ENCODE measurements around the gene NFKBIZ. TPM values are rescaled to one million over a fixed set of nuclear protein-coding genes. Genes with fewer than 3 reads are reported as not detected.

NFKBIZ gene
- total RNA-seq, 1 donor from 2014 or later, result 14.7 TPM

DNA sequence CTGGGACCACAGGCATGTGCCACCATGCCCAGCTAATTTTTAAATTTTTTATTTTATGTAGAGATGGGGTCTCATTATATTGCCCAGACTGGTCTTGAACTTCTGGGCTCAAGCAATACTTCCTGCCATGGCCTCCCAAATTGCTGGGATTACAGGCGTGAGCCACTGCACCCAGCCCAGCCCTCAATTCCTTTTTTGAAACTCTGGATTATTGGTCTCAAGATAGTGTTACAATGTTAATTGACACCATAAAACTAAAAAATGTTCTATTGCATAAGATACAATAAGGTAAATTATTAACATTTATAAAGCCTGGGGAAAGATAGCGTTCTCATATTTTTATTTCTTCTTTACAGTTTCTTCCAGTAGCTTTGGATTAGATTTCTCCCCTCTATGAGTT is 3.9 kb upstream of the NFKBIZ start:
- Histone ChIP-seq H3K9me3 (ENCODE audit: low read depth) (no peaks in the 10 kb centered on the region), H3F3A (ENCODE audit: low read depth) (peaks cover 12% of the 10 kb centered on the region), H3K27me3 (no peaks in the 10 kb centered on the region), H3K36me3 (no peaks in the 10 kb centered on the region), H3K4me2 (no peak overlapping the region), H3K79me2 (ENCODE audit: low read depth) (peaks cover 9% of the 10 kb centered on the region), H3K9ac (no peak overlapping the region), H2AFZ (replicated peaks) (no peak overlapping the region), H3K4me1 (peaks cover 17% of the 10 kb centered on the region), H3K4me3 (no peak overlapping the region), H3K27ac (no peak overlapping the region), H4K20me1 (ENCODE audit: low read depth) (peaks cover 5% of the 10 kb centered on the region)
- Mint-ChIP-seq H3K27ac (no peak overlapping the region), H3K27me3 (ENCODE audit: insufficient read depth, low read depth) (peaks cover 5% of the 10 kb centered on the region), H3K9me3 (peaks cover 3% of the 10 kb centered on the region), H3K4me3 (no peak overlapping the region), H3K4me1 (peaks cover 9% of the 10 kb centered on the region), H3K36me3 (peaks cover 2% of the 10 kb centered on the region)
- DNase-seq (ENCODE audit: low spot score), result no peak
- TF ChIP-seq EZH2 (IDR thresholded peaks at IDR 0.05), result no peak
- TF ChIP-seq, protein P1, sequence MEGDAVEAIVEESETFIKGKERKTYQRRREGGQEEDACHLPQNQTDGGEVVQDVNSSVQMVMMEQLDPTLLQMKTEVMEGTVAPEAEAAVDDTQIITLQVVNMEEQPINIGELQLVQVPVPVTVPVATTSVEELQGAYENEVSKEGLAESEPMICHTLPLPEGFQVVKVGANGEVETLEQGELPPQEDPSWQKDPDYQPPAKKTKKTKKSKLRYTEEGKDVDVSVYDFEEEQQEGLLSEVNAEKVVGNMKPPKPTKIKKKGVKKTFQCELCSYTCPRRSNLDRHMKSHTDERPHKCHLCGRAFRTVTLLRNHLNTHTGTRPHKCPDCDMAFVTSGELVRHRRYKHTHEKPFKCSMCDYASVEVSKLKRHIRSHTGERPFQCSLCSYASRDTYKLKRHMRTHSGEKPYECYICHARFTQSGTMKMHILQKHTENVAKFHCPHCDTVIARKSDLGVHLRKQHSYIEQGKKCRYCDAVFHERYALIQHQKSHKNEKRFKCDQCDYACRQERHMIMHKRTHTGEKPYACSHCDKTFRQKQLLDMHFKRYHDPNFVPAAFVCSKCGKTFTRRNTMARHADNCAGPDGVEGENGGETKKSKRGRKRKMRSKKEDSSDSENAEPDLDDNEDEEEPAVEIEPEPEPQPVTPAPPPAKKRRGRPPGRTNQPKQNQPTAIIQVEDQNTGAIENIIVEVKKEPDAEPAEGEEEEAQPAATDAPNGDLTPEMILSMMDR (IDR thresholded peaks at IDR 0.05), result no peak
- no peak for TF ChIP-seq EZH2phosphoT487 (IDR thresholded peaks at IDR 0.05)

DNA sequence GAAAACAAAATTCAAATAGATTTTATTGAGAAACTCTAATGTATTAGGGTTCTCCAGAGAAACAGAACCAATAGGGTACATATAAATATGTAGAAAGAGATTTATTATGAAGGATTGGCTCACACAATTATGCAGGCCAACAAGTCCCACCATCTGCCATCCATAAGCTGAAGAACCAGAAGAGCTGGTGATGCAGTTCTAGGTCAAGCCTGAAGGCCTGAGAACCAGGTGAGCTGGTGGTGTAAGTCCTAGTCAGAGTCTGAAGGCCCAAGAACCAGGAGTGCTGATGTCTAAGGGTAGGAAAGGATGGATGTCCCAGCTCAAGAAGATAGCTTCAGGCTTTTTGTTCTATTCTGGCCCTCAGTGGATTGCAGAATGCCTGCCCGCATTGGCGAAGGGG is 2.6 kb upstream of the NFKBIZ start:
- Histone ChIP-seq H4K20me1 (ENCODE audit: low read depth) (peaks cover 18% of the 10 kb centered on the region), H3K27ac (no peak overlapping the region), H3K4me3 (no peak overlapping the region), H3K9ac (no peak overlapping the region), H2AFZ (replicated peaks) (no peak overlapping the region), H3K36me3 (no peaks in the 10 kb centered on the region), H3K9me3 (ENCODE audit: low read depth) (no peaks in the 10 kb centered on the region), H3K4me1 (peaks cover 25% of the 10 kb centered on the region), H3K27me3 (no peaks in the 10 kb centered on the region), H3K79me2 (ENCODE audit: low read depth) (peaks cover 22% of the 10 kb centered on the region), H3K4me2 (no peak overlapping the region), H3F3A (ENCODE audit: low read depth) (peaks cover 12% of the 10 kb centered on the region)
- TF ChIP-seq, protein P1 (IDR thresholded peaks at IDR 0.05), result no peak
- TF ChIP-seq EZH2 (IDR thresholded peaks at IDR 0.05) (no peak), EZH2phosphoT487 (IDR thresholded peaks at IDR 0.05) (no peak)
- Mint-ChIP-seq H3K27me3 (ENCODE audit: insufficient read depth, low read depth) (peaks cover 5% of the 10 kb centered on the region), H3K36me3 (peaks cover 2% of the 10 kb centered on the region), H3K4me1 (peaks cover 16% of the 10 kb centered on the region), H3K27ac (no peak overlapping the region), H3K4me3 (no peak overlapping the region), H3K9me3 (peaks cover 3% of the 10 kb centered on the region)
- DNase-seq (ENCODE audit: low spot score), result no peak

DNA sequence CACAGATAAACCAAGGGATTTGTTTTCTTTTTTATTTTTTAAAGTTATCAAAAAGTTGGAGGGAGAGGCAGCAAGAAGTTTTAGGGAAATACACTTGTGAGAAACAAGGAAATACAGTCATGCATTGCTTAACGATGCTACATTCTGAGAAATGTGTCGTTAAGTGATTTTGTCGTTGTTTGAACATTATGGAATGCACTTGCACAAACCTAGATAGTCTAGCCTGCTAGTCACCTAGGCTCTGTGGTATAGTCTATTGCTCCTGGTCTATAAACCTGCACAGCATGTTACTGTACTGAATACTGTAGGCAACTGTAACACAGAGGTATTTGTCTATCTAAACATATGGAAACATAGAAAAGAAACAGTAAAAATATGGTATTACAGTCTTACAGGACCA is 2.0 kb upstream of the NFKBIZ start:
- H3K79me2 ChIP-seq (ENCODE audit: low read depth), result peaks cover 28% of the 10 kb centered on the region
- no peak overlapping the region for H3K4me3 Mint-ChIP-seq
- H3K9ac ChIP-seq, result no peak overlapping the region
- no peak overlapping the region for H3K4me3 ChIP-seq
- no peak overlapping the region for H3K27ac Mint-ChIP-seq
- peaks cover 6% of the 10 kb centered on the region for H3K36me3 Mint-ChIP-seq
- H3F3A ChIP-seq (ENCODE audit: low read depth), result peaks cover 10% of the 10 kb centered on the region
- H3K27ac ChIP-seq, result no peak overlapping the region
- H3K9me3 Mint-ChIP-seq, result peaks cover 3% of the 10 kb centered on the region
- peaks cover 12% of the 10 kb centered on the region for H3K4me1 Mint-ChIP-seq
- no peaks in the 10 kb centered on the region for H3K9me3 ChIP-seq (ENCODE audit: low read depth)
- H2AFZ ChIP-seq (replicated peaks), result no peak overlapping the region
- H3K27me3 Mint-ChIP-seq (ENCODE audit: insufficient read depth, low read depth), result peaks cover 5% of the 10 kb centered on the region
- peaks cover 24% of the 10 kb centered on the region for H4K20me1 ChIP-seq (ENCODE audit: low read depth)
- H3K27me3 ChIP-seq, result no peaks in the 10 kb centered on the region
- TF ChIP-seq EZH2phosphoT487 (IDR thresholded peaks at IDR 0.05) (no peak), EZH2 (IDR thresholded peaks at IDR 0.05) (no peak)
- TF ChIP-seq, protein P1 (IDR thresholded peaks at IDR 0.05), result no peak
- H3K4me2 ChIP-seq, result no peak overlapping the region
- DNase-seq (ENCODE audit: low spot score), result no peak
- no peaks in the 10 kb centered on the region for H3K36me3 ChIP-seq
- peaks cover 19% of the 10 kb centered on the region for H3K4me1 ChIP-seq
